Stimulated activated CD8-positive, alpha-beta memory T cell treated with anti-CD3 and anti-CD28 coated beads, Interleukin-7, amount 100 ng/mL, for 24 hours (primary cell): ENCODE data around the gene TSFM.
"Not testable (repeated sequence)": the region's sequence is repeated elsewhere in the genome, so short reads cannot be mapped to it uniquely, and the experiment has no call there.

Experiments
- DNase-seq: peaks from one replicate; pipeline ENCODE4 v3.0.0-alpha.2; 2020; ENCODE audit warnings: low read depth

TSFM gene

DNA sequence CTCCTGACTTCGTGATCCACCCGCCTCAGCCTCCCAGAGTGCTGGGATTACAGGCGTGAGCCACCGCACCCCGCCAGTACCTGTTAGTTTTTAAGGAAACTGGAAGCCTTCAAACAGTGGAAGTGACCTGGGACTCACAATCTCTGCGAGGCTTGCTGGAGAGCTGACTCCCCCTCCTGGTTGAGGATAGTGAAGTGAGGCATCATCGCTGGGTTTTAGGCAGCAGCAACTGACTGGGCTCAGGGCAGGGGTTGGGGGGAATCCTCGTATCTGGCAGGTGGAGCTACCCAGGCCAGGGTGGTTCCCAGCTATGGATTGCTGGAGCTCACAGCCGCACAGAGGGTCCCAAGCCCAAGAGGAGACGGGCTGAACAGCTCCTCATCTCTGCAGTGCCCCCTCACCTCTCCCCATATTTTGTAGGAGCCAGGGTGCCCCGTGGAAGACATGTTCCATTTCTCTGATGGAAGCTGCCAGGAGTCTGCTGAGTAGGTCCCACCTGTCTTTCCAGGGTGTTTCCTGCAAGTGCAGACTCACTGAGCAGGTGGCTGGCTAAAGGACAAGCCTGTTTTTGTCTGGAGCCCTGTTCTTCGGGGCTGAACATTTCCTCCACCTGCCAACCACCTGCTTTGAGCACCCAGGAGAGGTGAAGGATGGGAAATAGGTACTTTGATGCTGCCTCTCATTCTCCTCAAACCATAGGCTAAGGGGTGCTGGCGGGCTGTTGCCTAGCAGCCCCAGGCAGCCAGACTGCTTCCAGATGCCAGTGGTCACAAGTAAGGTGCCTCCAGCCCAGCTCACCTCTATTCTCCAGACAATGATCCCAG, 32.8 kb downstream of the TSFM start:
- no peak for DNase-seq

DNA sequence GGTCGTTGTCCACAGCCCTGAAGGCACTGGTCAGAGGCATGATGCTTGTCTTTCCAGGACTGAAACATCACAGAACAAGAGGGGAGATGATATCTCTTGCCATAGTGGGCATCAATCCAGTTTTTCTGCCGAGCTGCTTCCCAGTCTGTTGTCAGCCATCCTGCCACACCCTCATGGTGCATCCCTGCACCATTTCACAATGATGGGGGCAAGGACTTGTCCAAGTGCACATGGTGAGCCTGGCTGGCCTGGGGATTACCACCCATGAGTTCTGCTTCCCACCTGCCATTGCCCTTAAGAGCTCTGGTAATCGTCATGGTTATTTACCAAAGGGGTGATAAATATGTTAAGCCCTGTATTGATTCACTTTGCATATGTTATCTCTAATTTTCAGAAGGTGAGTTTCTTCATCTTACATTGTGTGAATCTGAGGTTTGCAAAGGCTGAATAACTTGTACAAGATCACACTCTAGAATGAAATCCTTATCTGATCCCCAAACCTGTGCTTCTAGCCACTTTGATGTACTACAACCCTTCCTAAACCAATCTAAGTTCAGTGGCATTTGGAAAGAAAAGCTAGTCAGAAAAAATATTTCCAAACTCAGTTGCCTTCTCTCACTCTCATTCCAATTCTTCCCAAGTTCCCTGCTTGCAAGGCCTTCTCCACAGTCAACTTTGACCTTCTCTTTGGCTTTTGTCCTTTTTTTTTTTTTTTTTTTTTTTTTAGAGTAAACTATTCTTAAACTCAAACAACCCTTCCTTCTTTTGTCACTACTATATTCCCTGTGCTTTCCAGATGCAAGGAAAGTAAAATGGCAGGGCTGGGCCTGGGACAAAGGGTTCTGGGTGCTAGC, 33.6 kb downstream of the TSFM start:
- no peak for DNase-seq

DNA sequence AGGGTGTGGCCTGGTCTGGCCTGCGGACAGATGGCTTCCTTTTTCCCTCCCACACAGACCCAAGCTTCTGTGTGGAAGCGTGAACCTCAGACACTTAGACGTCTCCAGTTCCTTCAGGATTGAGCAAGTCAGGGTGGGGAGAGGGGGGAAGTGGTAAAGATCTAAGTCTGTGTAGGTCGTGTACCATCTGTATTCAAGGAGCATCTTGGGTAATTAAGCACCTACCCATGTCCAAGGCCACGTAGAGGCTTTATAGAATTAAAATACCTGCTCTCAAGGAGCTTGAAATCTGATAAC, 34.2 kb downstream of the TSFM start:
- DNase-seq: no peak

DNA sequence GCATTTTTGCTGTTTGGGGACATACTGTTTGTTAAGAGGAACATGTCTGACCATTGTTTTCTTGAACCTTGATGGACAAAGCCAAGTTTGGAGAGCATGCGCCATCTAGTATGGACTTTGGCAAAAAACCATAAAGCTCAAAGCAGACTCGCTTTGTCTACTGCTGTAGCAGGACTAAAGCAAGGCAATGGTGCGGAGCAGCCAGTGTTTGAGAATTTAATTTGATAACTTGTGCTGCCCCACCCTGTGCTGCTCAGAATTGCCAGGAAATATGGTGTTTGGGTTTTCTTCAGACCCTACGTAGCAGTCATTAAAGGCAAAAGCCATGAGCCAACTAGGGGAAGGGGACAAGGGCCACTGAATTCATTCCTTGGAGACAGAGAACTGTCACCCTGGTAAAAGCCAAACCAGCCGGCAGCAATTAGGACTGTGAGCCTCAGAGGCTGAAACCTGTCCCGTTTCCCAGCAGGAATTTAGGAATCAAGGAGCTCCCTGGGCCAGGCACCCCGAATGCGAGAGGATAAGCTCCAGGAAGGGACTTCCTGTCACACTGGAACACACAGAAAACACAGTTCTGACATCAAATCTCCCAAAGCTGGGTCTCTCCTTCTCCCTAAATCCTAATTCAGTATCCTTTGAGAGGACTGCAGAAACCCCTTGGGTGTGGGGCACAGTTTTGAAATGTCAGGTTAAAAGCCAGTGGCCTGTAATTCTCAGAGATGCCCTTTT, 34.8 kb downstream of the TSFM start:
- no peak for DNase-seq

DNA sequence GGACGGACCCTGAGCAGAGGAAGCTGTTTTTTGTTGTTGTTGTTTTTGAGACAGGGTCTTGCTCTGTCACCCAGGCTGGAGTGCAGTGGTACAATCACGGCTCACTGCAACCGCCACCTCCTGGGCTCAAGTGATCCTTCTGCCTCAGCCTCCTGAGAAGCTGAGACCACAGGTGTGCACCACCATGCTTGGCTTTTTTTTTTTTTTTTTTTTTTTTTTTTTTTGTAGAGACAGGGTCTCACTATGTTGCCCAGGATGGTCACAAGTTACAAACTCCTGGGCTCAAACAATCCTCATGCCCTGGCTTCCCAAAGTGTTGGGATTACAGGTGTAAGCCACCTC, 35.4 kb downstream of the TSFM start:
- not testable (repeated sequence) for DNase-seq

DNA sequence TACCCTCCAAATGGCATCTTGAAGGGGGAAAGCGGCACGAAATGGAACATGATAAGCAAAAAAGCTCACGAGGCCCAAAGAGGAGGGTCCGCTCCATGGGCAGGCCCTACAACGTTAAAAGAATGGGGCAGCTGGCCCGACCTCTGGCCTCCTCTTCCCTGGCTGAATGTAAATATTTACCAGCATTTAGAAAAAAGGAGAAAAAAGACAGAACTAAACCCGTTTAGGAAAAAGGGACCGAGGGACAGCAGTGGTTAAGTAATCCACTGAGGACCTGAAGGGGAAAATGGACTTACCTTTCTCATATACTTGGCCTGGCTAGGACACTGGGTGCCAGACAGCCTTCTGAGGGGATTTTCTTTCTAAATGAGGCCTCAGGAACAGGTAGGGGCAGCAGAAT, 37.5 kb downstream of the TSFM start:
- not testable (repeated sequence) for DNase-seq

DNA sequence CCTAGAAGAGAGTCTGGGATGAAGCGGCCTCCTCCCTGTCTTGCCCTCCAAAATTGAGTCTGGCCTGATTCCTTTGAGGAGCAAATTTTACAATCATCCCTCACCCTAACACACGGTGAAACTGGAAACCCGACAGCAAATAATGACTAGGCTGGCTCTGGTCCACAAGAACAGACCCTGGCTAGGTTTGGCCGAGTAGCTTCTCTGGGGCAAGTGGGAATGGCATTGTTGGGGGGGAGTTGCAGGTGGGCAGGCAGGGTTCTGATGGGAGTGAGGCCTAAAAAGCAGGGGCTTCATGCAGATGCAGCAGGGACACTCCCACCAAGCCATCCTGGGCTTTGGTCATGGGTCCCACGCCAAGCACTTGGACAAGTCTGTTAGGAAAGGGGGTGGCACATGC, 38.4 kb downstream of the TSFM start:
- not testable (repeated sequence) for DNase-seq

DNA sequence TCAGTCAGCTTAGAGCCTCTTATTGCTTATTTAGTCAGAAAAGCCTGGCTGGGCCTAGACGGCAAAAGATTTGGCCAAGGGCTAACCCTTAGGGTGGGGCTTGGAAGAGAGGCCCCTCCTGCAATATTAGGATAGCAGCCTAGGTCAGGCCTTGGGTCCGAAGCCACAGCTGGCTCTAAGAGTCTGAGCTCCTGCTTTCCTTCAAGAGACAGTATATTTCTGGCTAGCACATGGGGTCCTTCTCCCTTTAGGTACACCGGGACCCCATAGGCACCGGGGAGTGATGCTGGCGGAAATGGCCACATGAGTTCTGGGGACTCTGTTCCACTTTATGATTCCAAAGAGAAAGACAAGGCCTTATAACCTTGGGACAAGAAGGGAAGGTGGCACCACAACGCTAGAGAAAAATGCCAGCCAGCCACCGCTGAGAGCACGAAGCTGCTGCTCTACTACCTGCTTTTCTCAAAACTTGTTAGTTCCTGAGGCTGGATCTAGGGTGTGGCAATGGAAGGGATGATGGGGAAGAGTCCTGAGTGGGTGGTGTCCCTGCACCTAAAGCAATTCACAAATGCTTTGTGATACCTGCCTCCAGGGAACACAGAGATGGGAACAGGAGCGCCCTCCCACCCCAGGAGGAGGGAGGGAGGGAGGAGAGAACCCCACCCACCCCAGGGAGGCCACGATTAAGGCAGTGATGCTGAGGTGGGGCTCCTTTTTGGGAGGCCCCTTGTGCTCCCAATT, 39.1 kb downstream of the TSFM start:
- DNase-seq: no peak

DNA sequence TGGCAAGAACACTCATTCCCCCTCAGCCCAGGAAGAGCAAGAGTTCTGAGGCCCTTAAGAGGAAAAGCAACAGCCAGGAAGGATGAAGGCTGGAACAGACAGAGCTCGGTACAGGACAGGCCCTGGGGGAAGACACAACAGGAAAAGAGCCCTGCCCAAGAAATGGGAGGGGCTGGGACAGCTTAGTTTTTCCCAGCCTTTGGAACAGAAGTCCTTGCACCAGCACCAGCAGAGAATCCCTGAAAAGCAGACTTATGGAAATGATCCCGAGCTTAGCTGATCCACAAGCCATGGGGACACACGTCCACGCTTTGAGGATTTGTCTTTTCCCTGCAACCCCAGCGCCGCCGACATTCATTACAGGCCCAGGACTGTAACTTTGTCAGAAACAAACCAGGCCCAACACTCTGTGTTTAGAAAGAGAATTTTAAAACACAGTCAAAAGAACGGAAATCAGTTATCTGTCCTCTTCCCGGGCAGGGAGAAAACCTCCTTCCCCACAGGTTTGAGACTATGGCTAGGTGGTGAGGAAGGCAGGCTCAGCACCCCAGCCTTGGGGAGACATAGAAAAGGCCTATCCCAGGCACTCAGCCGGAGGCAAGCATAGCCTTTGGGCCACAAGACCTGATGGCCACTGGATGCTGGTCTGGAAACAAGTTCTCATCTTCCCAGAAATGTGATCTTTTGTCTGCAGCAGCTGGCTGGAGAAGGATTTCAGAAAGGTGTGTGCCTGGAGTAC, 40.0 kb downstream of the TSFM start:
- DNase-seq: no peak

DNA sequence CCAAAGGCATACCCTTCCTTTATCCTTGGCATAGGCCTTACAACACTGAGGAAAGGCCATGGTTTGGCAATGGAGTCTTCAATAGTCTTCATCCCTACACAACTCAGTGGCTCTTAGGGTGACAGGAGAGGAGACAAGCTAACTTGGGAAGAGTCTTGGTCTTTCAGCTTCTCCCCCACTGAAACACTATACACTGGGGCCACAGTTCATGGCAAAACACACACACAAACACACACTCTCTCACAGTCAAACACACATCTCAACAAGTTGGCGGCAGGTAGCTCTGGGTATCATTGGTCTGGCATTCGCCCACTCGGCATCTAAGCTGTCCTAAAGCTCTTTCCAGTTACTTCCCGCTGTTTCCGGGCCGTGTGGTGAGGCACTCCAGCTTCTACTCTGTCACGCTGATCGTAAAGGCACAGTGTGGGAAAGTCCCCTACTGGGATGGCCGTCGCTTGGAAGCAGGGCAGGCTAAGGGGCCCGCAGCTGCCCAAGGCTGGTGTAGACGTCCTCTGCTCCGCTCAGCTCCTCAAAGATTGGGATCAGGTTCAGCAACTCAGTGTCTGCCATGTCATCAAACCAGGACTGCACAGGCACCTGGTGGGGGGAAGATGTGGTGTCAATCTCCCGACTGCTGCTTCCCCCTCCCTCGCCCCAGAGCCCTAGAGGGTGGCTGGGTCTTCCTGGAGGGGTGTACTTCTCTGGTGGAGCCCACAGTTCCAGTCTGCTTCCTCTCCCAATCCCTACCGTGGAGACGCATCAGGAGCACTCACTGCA, 40.7 kb downstream of the TSFM start:
- no peak for DNase-seq

DNA sequence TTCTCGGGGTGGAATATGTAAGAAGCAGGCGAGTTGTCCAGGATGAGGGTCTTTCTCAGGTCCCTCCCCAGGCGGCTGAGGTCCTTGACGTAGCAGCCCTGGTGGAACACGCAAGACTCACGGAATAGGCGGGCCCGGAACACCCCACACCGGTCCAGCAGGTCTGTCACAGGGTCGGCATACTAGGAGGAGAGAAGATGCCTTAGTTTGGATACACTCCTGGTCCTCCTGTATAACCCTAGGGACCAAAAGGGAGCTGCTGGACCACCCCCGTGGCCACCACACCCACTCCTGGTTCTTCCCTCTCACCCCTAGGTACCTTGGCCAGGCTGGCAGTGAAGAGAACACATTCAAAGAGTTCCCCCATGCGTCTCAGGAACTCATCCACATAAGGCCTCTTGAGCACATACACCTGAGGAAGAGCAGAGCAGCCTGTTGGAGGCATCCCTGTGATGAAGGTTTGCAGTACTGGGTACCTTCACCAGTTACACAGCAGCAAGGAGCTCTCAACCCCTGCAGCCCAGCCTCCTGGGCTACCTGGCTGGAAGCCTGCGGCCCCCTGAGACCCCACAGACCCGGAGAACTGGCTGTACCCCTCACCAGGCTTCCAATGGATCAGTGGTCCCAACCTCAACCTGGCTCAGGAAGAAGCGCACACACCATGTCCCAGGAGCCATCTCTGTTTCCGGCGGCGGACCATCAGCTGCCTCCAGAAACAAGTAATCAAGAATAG, 41.5 kb downstream of the TSFM start:
- no peak for DNase-seq

DNA sequence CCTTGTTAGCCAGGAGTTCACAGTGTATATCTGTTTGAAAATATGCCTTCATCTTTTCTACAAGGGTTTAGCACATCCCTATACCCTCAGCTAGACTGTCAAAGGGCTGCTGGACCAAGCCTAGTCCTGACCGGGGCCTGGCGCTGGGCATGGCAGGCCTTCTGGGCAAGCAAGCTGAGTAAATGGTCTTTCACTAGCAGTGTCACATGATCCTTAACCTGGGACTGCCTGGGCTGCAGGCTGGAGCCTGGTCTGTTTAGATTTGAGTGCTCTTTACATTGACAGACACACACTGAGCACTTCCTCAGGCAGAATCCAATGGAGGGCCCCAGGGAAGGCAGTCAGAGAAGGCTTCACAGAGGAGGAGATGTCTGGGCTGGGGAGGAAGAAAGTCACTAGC, 42.9 kb downstream of the TSFM start:
- no peak for DNase-seq

DNA sequence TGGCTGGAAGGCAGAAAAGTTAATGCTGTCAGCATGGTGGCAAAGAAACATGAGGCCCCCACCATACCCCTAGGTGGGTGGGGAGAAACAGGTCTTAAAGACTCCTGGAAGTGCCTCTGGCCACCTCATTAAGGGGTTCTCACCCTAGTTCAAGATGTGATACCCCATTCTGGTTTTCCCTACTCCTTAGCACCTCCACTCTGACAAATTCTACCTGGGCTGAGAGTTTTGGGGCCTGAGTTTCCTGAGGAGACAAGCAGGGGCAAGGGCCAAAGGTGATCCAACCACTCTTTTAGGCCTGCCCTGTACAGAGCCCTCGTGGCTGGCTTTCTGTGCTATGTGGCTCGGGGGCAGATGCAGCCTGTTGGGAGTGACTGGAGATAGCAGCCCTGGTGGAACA, 43.8 kb downstream of the TSFM start:
- DNase-seq: no peak

DNA sequence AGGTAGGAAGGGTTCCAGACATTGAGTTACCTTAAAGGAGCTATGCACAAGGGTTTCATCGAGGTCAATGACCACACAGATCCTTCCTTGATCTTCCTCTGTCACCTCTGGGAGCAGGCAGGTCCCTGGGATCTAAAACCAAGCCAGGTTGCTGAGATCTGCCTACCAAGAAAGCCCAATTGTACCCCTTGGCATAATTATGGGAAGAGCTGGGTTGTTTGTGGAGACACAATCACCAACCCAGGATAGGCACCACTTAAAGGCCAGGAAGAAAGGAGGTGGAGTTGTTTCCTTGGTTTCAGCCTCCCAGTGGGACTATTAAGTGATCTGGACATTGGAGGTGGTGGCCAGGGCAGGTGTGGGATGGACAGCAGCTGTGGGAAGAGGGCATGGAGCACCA, 44.4 kb downstream of the TSFM start:
- DNase-seq: no peak

DNA sequence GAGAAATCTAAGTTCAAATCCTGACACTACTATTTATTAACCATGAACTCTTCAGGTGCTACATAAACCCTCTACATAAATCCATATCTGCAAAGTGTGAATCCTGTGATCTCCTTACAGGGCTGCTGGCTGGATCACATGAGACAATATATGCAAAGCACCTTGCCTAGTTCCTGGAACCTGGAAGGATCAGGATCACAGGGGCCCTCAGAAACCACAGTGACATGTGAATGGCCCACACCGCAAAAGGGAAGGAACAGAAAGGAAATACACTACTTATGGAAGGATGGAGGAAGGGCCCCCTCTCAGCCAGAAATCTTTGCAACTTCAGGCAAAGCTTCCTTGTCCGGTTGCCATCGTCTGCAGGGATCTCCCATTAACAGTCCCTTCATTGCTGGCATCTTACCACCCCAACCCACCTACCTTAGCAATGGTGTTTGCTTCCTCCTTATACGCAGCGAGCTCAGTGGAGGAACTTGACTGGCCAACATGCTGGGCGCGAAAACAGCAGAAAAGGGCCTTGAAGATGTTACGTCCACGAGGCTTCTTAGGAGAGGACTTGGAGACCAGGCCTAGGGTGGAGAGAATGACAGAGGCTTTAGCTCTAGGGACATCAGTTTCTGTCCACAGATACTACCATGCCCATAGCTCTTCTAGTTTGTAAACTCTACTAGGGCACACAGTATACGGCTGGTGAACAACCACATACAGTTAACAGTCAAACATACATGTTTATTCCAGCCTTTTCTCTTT, 46.6 kb downstream of the TSFM start:
- DNase-seq: no peak

DNA sequence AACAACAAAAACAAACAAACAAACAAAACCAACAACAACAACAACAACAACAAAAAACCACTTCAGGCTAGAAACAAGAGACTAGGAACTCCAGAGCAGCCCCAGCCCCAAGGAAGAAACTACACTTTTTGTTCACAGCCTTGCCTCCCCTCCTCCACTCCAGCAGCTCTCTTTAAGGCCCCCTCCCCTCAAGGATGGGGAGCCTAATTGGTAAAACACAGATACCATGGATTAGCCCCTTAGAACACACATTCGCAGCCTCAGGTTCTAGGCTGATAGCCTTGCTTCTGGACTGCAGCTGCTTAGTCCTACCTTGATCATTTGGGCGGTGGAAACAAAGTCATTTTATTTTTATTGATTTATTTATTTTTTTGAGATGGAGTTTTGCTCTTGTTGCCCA, 47.8 kb downstream of the TSFM start:
- DNase-seq: no peak

DNA sequence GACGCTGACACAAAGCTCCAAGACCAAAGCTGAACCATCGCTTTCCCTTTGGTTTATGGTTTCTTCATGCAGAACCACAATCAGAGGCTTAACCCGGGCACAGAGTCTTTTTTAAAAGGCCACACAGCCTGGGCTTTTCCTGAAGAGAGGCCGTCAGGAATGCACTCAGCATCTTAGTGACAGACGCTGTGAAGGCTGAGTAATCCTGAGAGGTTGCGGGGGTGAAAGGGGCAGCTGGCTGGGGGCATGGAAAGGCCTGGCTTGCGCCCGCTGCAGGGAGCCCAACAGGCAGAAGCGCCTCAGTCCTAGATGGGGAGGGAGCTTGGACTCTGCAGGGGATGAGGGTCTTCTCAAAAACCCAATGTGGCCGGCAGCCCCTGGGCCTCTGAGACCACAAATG, 50.4 kb downstream of the TSFM start:
- DNase-seq: no peak

DNA sequence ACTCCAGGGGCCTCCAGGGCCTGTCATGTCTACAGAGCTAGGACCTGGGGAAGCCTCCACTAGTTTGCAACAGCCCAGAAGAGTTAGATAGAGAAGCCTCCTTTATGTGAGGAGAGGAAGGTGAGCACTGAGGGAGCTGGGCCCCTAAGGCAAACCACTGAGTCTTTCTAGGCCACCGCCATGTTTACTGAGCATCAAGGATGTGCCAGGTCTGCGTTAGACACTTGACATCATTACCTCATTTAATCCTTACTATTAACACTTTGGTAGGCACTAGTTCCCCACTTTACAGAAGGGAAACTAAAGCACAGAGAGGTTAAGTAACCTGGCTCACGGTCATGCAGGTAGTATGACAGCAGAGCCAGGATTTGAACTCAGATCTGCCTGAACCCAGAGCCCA, 51.1 kb downstream of the TSFM start:
- no peak for DNase-seq

DNA sequence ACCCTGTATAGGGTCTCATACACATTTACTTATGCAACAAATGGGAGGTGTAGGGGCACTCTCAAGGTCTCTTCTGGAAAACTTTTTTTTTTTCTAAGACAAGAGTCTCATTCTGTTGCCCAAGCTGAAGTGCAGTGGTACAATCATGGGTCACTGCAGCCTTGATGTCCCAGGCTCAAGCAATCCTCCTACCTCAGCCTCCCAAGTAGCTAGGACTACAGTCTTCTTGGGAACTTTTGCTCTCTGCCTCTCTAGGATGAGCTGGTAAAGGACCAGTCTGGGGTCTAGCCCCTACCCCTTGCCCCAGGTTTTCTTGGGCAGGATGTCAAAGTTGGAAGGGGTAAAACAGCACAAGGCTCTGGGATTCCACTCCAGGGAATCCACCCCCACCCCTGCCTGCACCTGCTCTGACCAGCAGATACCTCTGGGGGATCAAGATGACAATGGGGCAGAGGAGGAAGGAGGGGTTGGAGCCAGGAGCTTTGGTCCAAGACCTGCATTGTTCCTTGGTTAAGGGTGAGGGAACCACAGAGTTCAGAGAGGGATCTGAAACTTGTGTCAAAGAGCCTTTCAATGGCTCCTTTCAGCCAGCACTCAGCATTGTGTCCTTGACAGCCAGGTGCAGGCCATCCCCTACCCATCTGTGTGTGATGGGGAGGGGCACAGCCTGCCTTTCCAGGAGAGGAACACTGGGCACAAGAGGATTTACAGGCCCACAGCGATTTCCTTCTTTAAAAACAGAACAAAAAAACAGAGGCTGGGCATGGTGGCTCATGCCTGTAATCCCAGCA, 51.7 kb downstream of the TSFM start:
- no peak for DNase-seq
